ENCODE measurements around the gene NPW.

The NPW gene

GRCh38 chr16:1984347-1985225, 35.0 kb upstream of the NPW start:
- DNase-seq (ENCODE audit: low read depth), result no peak

GRCh38 chr16:1985466-1986150, 34.0 kb upstream of the NPW start:
- DNase-seq (ENCODE audit: low read depth), result no peak

- no peak for DNase-seq (ENCODE audit: low read depth)
These were observed 32.4 kb upstream of the NPW start for GRCh38 chr16:1987198-1987597.

GRCh38 chr16:1989209-1990100, 30.1 kb upstream of the NPW start, which contains the start of gene SYNGR3:
Gene SYNGR3, plus strand, starts transcription at chr16:1989970. Its CDS starts 133 bp downstream, at chr16:1990103.
- DNase-seq (ENCODE audit: low read depth), result no peak

- DNase-seq (ENCODE audit: low read depth), result no peak
These were observed 29.6 kb upstream of the NPW start for GRCh38 chr16:1990101-1990350.

- no peak for DNase-seq (ENCODE audit: low read depth)
These were observed 29.0 kb upstream of the NPW start for GRCh38 chr16:1990351-1991134.

GRCh38 chr16:1991135-1991551, 28.4 kb upstream of the NPW start:
- DNase-seq (ENCODE audit: low read depth), result no peak

GRCh38 chr16:1991588-1991947, 28.0 kb upstream of the NPW start:
- DNase-seq (ENCODE audit: low read depth), result no peak

GRCh38 chr16:1991948-1992703, 27.5 kb upstream of the NPW start:
- no peak for DNase-seq (ENCODE audit: low read depth)

- no peak for DNase-seq (ENCODE audit: low read depth)
These were observed 26.8 kb upstream of the NPW start for GRCh38 chr16:1992704-1993317.

- DNase-seq (ENCODE audit: low read depth), result no peak
These were observed 25.9 kb upstream of the NPW start for GRCh38 chr16:1993731-1994131.

GRCh38 chr16:1997494-1998359, 21.9 kb upstream of the NPW start:
- DNase-seq (ENCODE audit: low read depth), result no peak

- no peak for DNase-seq (ENCODE audit: low read depth)
These were observed 21.2 kb upstream of the NPW start for GRCh38 chr16:1998360-1998835.

GRCh38 chr16:1998852-1999801, 20.5 kb upstream of the NPW start:
- no peak for DNase-seq (ENCODE audit: low read depth)

- DNase-seq (ENCODE audit: low read depth), result no peak
These were observed 19.6 kb upstream of the NPW start for GRCh38 chr16:1999866-2000514.

- no peak for DNase-seq (ENCODE audit: low read depth)
These were observed 18.6 kb upstream of the NPW start for GRCh38 chr16:2001035-2001434.

- DNase-seq (ENCODE audit: low read depth), result no peak
These were observed 17.9 kb upstream of the NPW start for GRCh38 chr16:2001456-2002355.
